Prostate gland (tissue), 2 donors: ENCODE measurements around the gene KCNH3. TPM values are rescaled to one million over a fixed set of nuclear protein-coding genes. Genes with fewer than 3 reads are reported as not detected.

ENCODE experiments used
- DNase-seq: peaks from one replicate; pipeline ENCODE4 v3.0.0-alpha.2; 2019; ENCODE audit warnings: low spot score
- H3K27ac ChIP-seq, 2 donors: fragments of 200-600 bp; sonication (generic); 2 replicates each; pipeline ENCODE4 v1.5.1; 2017 to 2019
- H3K27me3 ChIP-seq: fragments of 200-600 bp; sonication (generic); replicated peaks from 2 replicates; pipeline ENCODE4 v1.5.1; 2019; ENCODE audit not compliant: insufficient read depth
- H3K36me3 ChIP-seq, 2 donors: fragments of 200-600 bp; sonication (generic); 1 replicate in 1 of 2; 2 replicates in 1 of 2; pipeline versions ENCODE4 v1.5.1 to v1.8.1; 2017 to 2019
- H3K4me1 ChIP-seq: fragments of 200-600 bp; sonication (generic); replicated peaks from 2 replicates; pipeline ENCODE4 v1.5.1; 2019
- H3K4me3 ChIP-seq, 2 donors: fragments of 200-600 bp; sonication (generic); 2 replicates each; pipeline ENCODE4 v1.5.1; 2017 to 2019
- H3K9me3 ChIP-seq: fragments of 200-600 bp; sonication (generic); 2 replicates; pipeline ENCODE4 v1.5.1; 2017
- POLR2A ChIP-seq: fragments of 450-650 bp; IDR thresholded peaks from one replicate; pipeline ENCODE4 v1.6.1; 2016; ENCODE audit warnings: antibody characterized with exemption, mild to moderate bottlenecking
- POLR2AphosphoS5 ChIP-seq: sonication (generic); formaldehyde crosslinking; IDR thresholded peaks from one replicate; pipeline ENCODE4 v1.6.1; 2017; ENCODE audit warnings: antibody characterized with exemption
- WGBS: methylation state at CpG from one replicate; pipeline ENCODE4 v1.1.5; 2018; 5-methylcytosine and 5-hydroxymethylcytosine counted together
- intact Hi-C: fragments of 100-400 bp; cut with DNase I; formaldehyde crosslinking; loops from one replicate; pipeline ENCODE4 v1.14.2; 2022
- total RNA-seq, 2 donors: library from RNA; depleted of rRNA; stranded (reverse); fragments of >200 nt; gene quantifications; one replicate each; pipeline ENCODE4 v1.1.0, GENCODE V29; 2016
- TF ChIP-seq, protein P1 (sequence below), 4 experiments: fragments of 200-600 bp in 2 of 4; fragments of 450-650 bp in 2 of 4; sonication (generic) in 2 of 4; IDR thresholded peaks; 1 replicate in 3 of 4; 2 replicates in 1 of 4; pipeline ENCODE4 v1.5.1; 2016 to 2019; ENCODE audit warnings: antibody characterized with exemption in 4 of 4, mild to moderate bottlenecking in 2 of 4, moderate library complexity in 2 of 4

The KCNH3 gene
- total RNA-seq, 2 donors from 2014 or later: 1.8 to 2.2 TPM

DNA sequence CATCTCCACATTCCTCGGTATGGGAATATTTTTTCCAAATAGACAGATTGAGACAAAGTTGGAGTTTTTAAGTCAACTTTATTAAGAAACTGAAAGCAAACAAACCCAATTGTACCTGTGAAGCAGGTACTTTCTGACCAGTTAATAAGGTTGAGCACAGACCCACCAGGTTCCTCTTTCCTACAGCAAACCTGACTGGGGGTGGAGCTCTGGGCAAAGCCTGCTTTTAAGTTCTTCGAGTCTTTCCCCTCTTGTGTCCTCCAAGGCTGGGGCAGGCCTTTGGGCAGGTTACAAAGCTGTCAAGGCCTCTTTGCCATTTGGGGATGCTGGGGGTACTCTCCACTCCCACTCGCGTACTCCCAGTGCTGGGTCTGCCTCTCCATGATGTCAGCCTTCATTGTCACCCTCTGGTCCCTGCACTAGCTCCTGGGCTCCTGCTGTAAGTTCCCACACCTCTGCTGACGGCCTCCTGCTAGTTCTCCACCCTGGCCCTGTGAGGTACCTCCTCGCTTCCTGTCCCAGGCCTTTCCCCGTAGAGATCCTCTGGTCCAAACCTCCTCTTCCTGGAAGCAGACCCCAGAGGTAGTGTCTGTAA is 3.2 kb downstream of the KCNH3 start:
- DNase-seq: no peak
- Histone ChIP-seq H3K4me3 (no peak overlapping the region), H3K4me1 (peaks cover 4% of the 10 kb centered on the region), H3K9me3 (no peaks in the 10 kb centered on the region), H3K27me3 (no peaks in the 10 kb centered on the region), H3K36me3 (no peaks in the 10 kb centered on the region), H3K27ac (no peak overlapping the region)
- TF ChIP-seq POLR2AphosphoS5 (no peak), POLR2A (no peak)
- TF ChIP-seq, protein P1, sequence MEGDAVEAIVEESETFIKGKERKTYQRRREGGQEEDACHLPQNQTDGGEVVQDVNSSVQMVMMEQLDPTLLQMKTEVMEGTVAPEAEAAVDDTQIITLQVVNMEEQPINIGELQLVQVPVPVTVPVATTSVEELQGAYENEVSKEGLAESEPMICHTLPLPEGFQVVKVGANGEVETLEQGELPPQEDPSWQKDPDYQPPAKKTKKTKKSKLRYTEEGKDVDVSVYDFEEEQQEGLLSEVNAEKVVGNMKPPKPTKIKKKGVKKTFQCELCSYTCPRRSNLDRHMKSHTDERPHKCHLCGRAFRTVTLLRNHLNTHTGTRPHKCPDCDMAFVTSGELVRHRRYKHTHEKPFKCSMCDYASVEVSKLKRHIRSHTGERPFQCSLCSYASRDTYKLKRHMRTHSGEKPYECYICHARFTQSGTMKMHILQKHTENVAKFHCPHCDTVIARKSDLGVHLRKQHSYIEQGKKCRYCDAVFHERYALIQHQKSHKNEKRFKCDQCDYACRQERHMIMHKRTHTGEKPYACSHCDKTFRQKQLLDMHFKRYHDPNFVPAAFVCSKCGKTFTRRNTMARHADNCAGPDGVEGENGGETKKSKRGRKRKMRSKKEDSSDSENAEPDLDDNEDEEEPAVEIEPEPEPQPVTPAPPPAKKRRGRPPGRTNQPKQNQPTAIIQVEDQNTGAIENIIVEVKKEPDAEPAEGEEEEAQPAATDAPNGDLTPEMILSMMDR (IDR thresholded peaks at IDR 0.05): no peak
- 87% methylated on average over 7 of the region's 7 CpGs for WGBS
- intact Hi-C loops: no loop called here

DNA sequence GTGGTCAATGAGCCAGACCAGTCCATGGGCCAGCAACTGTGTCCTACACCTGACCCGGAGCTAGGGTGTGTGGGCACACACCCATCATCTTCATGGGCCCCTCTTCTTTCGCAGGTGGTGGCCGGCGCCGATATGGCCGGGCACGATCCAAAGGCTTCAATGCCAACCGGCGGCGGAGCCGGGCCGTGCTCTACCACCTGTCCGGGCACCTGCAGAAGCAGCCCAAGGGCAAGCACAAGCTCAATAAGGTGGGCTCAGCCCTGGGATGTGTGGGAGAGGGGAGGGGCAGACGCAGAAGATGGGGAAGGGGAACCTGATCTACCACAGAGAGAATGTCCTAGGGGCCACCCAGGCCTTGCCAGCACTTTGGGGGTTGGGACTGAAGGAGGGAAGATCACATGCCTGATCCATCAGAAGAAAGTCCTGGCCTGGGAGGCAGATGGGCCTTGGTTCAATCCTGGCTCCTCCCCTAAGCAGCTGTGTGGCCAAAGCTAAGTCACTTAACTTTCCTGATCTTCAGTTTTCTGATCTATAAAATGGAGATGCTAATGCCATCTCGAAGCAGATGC is 3.8 kb downstream of the KCNH3 start:
- TF ChIP-seq POLR2A: no peak
- TF ChIP-seq POLR2AphosphoS5: no peak
- TF ChIP-seq, protein P1 (IDR thresholded peaks at IDR 0.05): no peak
- Histone ChIP-seq H3K27ac (no peak overlapping the region), H3K4me3 (no peak overlapping the region), H3K36me3 (no peaks in the 10 kb centered on the region), H3K4me1 (peaks cover 4% of the 10 kb centered on the region), H3K27me3 (no peaks in the 10 kb centered on the region), H3K9me3 (no peaks in the 10 kb centered on the region)
- 91% methylated on average over 15 of the region's 15 CpGs for WGBS
- no peak for DNase-seq
- intact Hi-C loops: no loop called here

DNA sequence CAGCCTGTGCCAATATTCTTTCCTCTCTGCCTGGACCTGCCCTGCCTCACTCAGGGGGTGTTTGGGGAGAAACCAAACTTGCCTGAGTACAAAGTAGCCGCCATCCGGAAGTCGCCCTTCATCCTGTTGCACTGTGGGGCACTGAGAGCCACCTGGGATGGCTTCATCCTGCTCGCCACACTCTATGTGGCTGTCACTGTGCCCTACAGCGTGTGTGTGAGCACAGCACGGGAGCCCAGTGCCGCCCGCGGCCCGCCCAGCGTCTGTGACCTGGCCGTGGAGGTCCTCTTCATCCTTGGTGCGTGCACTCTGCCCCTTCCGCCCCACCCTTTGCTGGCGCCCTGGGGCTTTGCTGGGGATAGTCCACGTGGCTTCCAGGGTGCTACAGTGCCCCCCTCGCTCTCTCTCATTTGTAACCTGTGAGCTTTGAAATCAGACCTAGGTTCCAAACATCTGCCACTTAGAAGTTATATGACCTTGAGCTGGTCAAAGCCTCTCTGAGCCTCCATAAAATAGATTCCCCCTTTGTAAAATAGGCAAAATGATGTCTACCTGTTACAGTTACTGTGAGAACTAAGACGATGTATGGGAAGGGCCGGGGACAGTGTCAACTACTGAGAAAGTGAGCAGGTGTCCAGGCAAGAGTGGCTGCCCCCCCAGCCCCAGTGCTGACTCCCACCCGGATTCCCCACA is 4.5 kb downstream of the KCNH3 start:
- Histone ChIP-seq H3K9me3 (no peaks in the 10 kb centered on the region), H3K36me3 (no peaks in the 10 kb centered on the region), H3K4me1 (no peaks in the 10 kb centered on the region), H3K27ac (no peak overlapping the region), H3K4me3 (no peak overlapping the region), H3K27me3 (no peaks in the 10 kb centered on the region)
- TF ChIP-seq, protein P1 (IDR thresholded peaks at IDR 0.05): no peak
- TF ChIP-seq POLR2AphosphoS5: no peak
- TF ChIP-seq POLR2A: no peak
- 63% methylated on average over 20 of the region's 20 CpGs for WGBS
- DNase-seq: no peak
- intact Hi-C loops: no loop called here

DNA sequence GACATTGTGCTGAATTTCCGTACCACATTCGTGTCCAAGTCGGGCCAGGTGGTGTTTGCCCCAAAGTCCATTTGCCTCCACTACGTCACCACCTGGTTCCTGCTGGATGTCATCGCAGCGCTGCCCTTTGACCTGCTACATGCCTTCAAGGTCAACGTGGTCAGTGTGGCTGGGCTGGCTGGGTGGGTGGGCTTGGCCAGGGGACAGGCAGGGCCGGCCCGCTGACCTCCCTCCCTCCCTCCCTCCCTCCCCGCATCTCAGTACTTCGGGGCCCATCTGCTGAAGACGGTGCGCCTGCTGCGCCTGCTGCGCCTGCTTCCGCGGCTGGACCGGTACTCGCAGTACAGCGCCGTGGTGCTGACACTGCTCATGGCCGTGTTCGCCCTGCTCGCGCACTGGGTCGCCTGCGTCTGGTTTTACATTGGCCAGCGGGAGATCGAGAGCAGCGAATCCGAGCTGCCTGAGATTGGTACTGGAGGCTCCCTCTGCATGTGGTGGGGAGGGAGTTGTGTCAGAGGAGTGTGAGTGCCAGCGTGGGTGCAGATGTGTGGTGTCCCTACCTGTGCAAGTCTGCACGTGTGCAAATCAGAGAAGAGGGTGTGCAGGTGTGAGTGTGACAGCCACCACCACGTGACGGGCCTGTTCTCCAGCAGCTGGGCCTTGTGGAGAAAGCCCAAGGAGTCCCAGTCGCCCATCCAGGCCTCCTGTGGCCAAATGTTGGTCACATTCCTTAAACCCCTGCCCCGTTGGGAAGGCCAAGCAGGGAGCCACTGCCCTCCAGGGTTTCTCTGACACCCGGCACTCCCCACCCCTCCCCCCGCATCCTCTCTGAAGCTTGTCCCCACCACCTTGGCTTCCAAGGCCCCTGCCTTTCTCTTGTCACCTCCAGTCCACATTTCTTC is 5.3 kb downstream of the KCNH3 start:
- H3K4me3 ChIP-seq: no peak overlapping the region
- no peaks in the 10 kb centered on the region for H3K36me3 ChIP-seq
- no peak for DNase-seq
- no peaks in the 10 kb centered on the region for H3K4me1 ChIP-seq
- TF ChIP-seq, protein P1 (IDR thresholded peaks at IDR 0.05): no peak
- no peak for TF ChIP-seq POLR2AphosphoS5
- H3K27ac ChIP-seq: no peak overlapping the region
- intact Hi-C loops: no loop called here
- H3K27me3 ChIP-seq: no peaks in the 10 kb centered on the region
- WGBS: 63% methylated on average over 39 of the region's 39 CpGs
- H3K9me3 ChIP-seq: no peaks in the 10 kb centered on the region
